ENCODE results near the gene AMPD2. TPM values are rescaled to one million over a fixed set of nuclear protein-coding genes. Genes with fewer than 3 reads are reported as not detected.

The AMPD2 gene
- total and polyA plus RNA-seq, 9 of the 15 experiments (the other 6 are each of a cell fraction or from before 2014, with no cell fraction given), result 2.0 to 77.7 (median 28.2) TPM

GRCh38 chr1:109640285-109640865 is 20.7 kb downstream of the AMPD2 start (continued):
- TF ChIP-seq FOXA1 (IDR thresholded peaks at IDR 0.05; ENCODE audit: borderline replicate concordance) (no peak), TRIM24 (IDR thresholded peaks at IDR 0.05) (no peak), POLR3G (IDR thresholded peaks at IDR 0.05; ENCODE audit: extremely low read depth, insufficient read length, insufficient replicate concordance) (no peak), ZNF395 (CRISPR knock-in tag; IDR thresholded peaks at IDR 0.05) (0 out of 2 replicates have a peak, but pooled peaks have one; percentile 16), XRCC3 (IDR thresholded peaks at IDR 0.05) (no peak), RFX5 (IDR thresholded peaks at IDR 0.05; ENCODE audit: low read depth, low read length) (no peak), SMARCA5 (IDR thresholded peaks at IDR 0.05) (peak; percentile 54; the same call in 1 of the 2 replicates), CREB3 (tag; conservative IDR thresholded peaks at IDR 0.05; ENCODE audit: low read depth) (0 out of 2 replicates have a peak, but pooled peaks have one; percentile 33), THRB (CRISPR knock-in tag; conservative IDR thresholded peaks at IDR 0.05) (no peak), ZNF311 (CRISPR knock-in tag; IDR thresholded peaks at IDR 0.05) (no peak), ZNF174 (CRISPR knock-in tag; IDR thresholded peaks at IDR 0.05) (no peak), THRA (IDR thresholded peaks at IDR 0.05) (no peak), CC2D1A (IDR thresholded peaks at IDR 0.05) (no peak), ZNF165 (CRISPR knock-in tag; IDR thresholded peaks at IDR 0.05; ENCODE audit: borderline replicate concordance) (no peak), L3MBTL2 (IDR thresholded peaks at IDR 0.05) (no peak), RBM34 (IDR thresholded peaks at IDR 0.05; ENCODE audit: borderline replicate concordance, insufficient read depth, low read length) (no peak), ZMIZ1 (IDR thresholded peaks at IDR 0.05; ENCODE audit: low read depth in 2 of 2, low read length in 2 of 2) (no peak), NCOA6 (IDR thresholded peaks at IDR 0.05) (no peak), FOXK2 (conservative IDR thresholded peaks at IDR 0.05 in 1 of 2, IDR thresholded peaks at IDR 0.05 in 1 of 2; ENCODE audit: low read depth in 2 of 2) (no peak), TRIM28 (IDR thresholded peaks at IDR 0.05) (no peak), KAT2B (IDR thresholded peaks at IDR 0.05; ENCODE audit: low read depth, low read length) (no peak), COPS2 (conservative IDR thresholded peaks at IDR 0.05) (no peak)
